K562 (cell line): ENCODE results near the gene SENP1.
"Not testable (repeated sequence)": the region's sequence is repeated elsewhere in the genome, so short reads cannot be mapped to it uniquely, and the experiment has no call there.

Source experiments
- CBX1 ChIP-seq: sonication (generic); IDR thresholded peaks from 2 replicates; pipeline ENCODE4 v1.6.1; 2016; ENCODE audit warnings: antibody characterized with exemption, low read depth, mild to moderate bottlenecking
- EZH2 ChIP-seq: IDR thresholded peaks from 2 replicates; pipeline ENCODE4 v1.6.1; 2012; ENCODE audit warnings: low read depth, mild to moderate bottlenecking, inconsistent platforms, low read length, borderline replicate concordance
- GATA2 ChIP-seq: sonication (generic); formaldehyde crosslinking; IDR thresholded peaks from 2 replicates; pipeline ENCODE4 v1.4.0; 2020; ENCODE audit warnings: mild to moderate bottlenecking, missing genetic modification reagents
- HCFC1 ChIP-seq: IDR thresholded peaks from 2 replicates; pipeline ENCODE4 v1.6.1; 2012; ENCODE audit warnings: low read depth, low read length, improper control_type of control experiment
- HNRNPUL1 ChIP-seq: fragments of 200-400 bp; formaldehyde crosslinking; IDR thresholded peaks from 2 replicates; pipeline ENCODE4 v1.6.1; 2017; ENCODE audit warnings: low read length
- MYC ChIP-seq, 2 experiments: fragments of 250-450 bp in 1 of 2; sonication (Bioruptor Pico) in 1 of 2; IDR thresholded peaks; 2 replicates each; pipeline versions ENCODE4 v1.5.1 to v1.6.1; 2012 to 2021; ENCODE audit warnings: low read depth in 2 of 2, borderline replicate concordance in 1 of 2, improper control_type of control experiment in 1 of 2, low read length in 1 of 2, mild to moderate bottlenecking in 1 of 2, moderate library complexity in 1 of 2
- RFX5 ChIP-seq: IDR thresholded peaks from 2 replicates; pipeline ENCODE4 v1.6.1; 2011; ENCODE audit warnings: low read depth, mild to moderate bottlenecking, improper control_type of control experiment, low read length
- SMAD1 ChIP-seq: fragments of 150-350 bp; IDR thresholded peaks from 2 replicates; pipeline ENCODE4 v1.6.1; 2014; ENCODE audit warnings: low read length, low read depth; ENCODE audit not compliant: partially characterized antibody
- SMAD3 ChIP-seq: fragments of 450-650 bp; formaldehyde crosslinking; conservative IDR thresholded peaks from 2 replicates; pipeline ENCODE4 v1.4.0; 2020; ENCODE audit warnings: mild to moderate bottlenecking
- TAF9B ChIP-seq: fragments of 450-650 bp; IDR thresholded peaks from 2 replicates; pipeline ENCODE4 v1.6.1; 2018; ENCODE audit warnings: mild to moderate bottlenecking; ENCODE audit not compliant: partially characterized antibody
- ZNF253 ChIP-seq: fragments of 250-450 bp; sonication (Bioruptor Pico); conservative IDR thresholded peaks from 2 replicates; pipeline ENCODE4 v1.6.1; 2021; ENCODE audit warnings: mild to moderate bottlenecking
- TF ChIP-seq, protein P1 (sequence below), 3 experiments: IDR thresholded peaks in 2 of 3; conservative IDR thresholded peaks in 1 of 3; 2 replicates each; pipeline ENCODE4 v1.5.1; 2011 to 2012; ENCODE audit warnings: low read length in 3 of 3, mild to moderate bottlenecking in 3 of 3, control low read depth in 2 of 3, improper control_type of control experiment in 1 of 3, inconsistent platforms in 1 of 3, low read depth in 1 of 3, mixed read lengths in 1 of 3, moderate library complexity in 1 of 3; ENCODE audit not compliant: insufficient read depth in 2 of 3
- TF ChIP-seq, protein P2 (sequence below), 2 experiments: IDR thresholded peaks in 1 of 2; conservative IDR thresholded peaks in 1 of 2; 2 replicates each; pipeline ENCODE4 v1.6.1; 2016; ENCODE audit warnings: low read depth in 2 of 2, mild to moderate bottlenecking in 1 of 2, missing compliant biosample characterization in 1 of 2, missing genetic modification characterization in 1 of 2, moderate library complexity in 1 of 2

DNA sequence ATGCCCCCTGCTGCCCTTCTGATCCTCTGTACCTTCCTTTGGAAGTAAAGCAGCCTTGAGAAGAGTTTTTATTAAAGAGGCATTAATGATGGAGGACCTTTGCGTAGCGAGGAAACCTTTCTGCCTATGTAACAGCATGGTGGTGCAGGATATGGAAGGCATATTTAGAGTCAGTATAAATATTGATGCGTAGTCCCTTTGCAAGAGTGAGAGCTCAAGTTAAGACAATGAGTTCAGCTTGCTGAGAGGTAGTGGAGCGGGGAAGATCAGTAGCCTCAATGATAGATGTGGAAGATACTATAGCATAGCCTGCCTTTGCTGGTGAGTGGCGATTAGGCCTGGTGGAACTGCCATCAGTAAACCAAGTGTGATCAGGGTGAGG, 5.4 kb upstream of the SENP1 start:
- TF ChIP-seq RFX5; HNRNPUL1; SMAD3 (CRISPR knock-in tag); ZNF253 (CRISPR knock-in tag); EZH2; HCFC1; CBX1; TAF9B; SMAD1; GATA2 (CRISPR knock-in tag); MYC (IDR thresholded peaks at IDR 0.05; ENCODE audit: low read depth, low read length); MYC (CRISPR knock-in tag; IDR thresholded peaks at IDR 0.05; ENCODE audit: borderline replicate concordance, low read depth): not testable (repeated sequence)
- TF ChIP-seq, protein P1, sequence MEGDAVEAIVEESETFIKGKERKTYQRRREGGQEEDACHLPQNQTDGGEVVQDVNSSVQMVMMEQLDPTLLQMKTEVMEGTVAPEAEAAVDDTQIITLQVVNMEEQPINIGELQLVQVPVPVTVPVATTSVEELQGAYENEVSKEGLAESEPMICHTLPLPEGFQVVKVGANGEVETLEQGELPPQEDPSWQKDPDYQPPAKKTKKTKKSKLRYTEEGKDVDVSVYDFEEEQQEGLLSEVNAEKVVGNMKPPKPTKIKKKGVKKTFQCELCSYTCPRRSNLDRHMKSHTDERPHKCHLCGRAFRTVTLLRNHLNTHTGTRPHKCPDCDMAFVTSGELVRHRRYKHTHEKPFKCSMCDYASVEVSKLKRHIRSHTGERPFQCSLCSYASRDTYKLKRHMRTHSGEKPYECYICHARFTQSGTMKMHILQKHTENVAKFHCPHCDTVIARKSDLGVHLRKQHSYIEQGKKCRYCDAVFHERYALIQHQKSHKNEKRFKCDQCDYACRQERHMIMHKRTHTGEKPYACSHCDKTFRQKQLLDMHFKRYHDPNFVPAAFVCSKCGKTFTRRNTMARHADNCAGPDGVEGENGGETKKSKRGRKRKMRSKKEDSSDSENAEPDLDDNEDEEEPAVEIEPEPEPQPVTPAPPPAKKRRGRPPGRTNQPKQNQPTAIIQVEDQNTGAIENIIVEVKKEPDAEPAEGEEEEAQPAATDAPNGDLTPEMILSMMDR (IDR thresholded peaks at IDR 0.05 in 2 of 3, conservative IDR thresholded peaks at IDR 0.05 in 1 of 3; ENCODE audit: insufficient read depth in 2 of 3, low read depth in 1 of 3, low read length in 3 of 3) = not testable (repeated sequence)
- TF ChIP-seq, protein P2, sequence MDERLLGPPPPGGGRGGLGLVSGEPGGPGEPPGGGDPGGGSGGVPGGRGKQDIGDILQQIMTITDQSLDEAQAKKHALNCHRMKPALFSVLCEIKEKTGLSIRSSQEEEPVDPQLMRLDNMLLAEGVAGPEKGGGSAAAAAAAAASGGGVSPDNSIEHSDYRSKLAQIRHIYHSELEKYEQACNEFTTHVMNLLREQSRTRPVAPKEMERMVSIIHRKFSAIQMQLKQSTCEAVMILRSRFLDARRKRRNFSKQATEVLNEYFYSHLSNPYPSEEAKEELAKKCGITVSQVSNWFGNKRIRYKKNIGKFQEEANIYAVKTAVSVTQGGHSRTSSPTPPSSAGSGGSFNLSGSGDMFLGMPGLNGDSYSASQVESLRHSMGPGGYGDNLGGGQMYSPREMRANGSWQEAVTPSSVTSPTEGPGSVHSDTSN (CRISPR knock-in tag; IDR thresholded peaks at IDR 0.05; ENCODE audit: low read depth) = not testable (repeated sequence)
- TF ChIP-seq, protein P2 (tag; conservative IDR thresholded peaks at IDR 0.05; ENCODE audit: low read depth) = not testable (repeated sequence)
